ENCODE data around the gene A3GALT2. TPM values are rescaled to one million over a fixed set of nuclear protein-coding genes. Genes with fewer than 3 reads are reported as not detected.
A peak's percentile ranks its signal among the peaks of the same experiment; 100 is the strongest.

The A3GALT2 gene
- total and polyA plus RNA-seq, 9 of the 15 experiments (the other 6 are each of a cell fraction or from before 2014, with no cell fraction given): not detected

DNA sequence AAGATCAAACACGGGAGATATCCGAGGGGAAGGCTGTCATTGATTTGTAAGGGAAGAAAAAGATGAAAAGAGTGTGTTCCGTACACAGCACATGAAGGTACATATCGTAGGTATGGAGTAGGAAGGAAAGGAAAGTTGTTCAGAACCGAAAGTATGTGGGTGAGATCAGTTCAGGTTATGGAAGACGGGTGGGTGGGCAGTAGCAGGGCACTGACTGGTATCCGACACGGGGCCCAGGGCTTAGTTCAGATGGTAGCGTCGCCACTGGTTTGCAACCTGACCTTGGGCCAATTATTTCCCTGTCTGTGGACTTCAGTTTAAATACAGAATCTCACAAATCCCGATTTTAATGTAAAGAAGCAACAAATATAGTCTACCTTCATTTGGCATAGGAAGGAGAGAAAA is 27.8 kb upstream of the A3GALT2 start:
- Histone ChIP-seq H3K4me3 (peak overlapping the region; percentile 71), H3K4me2 (ENCODE audit: insufficient read depth, low read length) (peak overlapping the region; percentile 79), H4K20me1 (replicated peaks; ENCODE audit: control insufficient read depth, insufficient read depth, low read length) (peaks cover 14% of the 10 kb centered on the region), H3K4me1 (replicated peaks in 1 of 2; ENCODE audit: control insufficient read depth in 2 of 2, insufficient read depth in 2 of 2, low read length in 2 of 2) (peaks cover 30 to 34% of the 10 kb centered on the region in 2 experiments), H3K27me3 (ENCODE audit: control insufficient read depth in 2 of 2, insufficient read depth in 2 of 2, low read length in 2 of 2) (no peaks in the 10 kb centered on the region), H3K36me3 (ENCODE audit: control insufficient read depth, insufficient read depth, low read length) (peaks cover 30% of the 10 kb centered on the region; the same call in 2 of the 3 replicates), H3K79me2 (ENCODE audit: control insufficient read depth, insufficient read depth, low read length) (peaks cover 66% of the 10 kb centered on the region), H2AFZ (ENCODE audit: low read depth, low read length) (peak overlapping the region; percentile 27; the same call in 1 of the 2 replicates), H3K9me1 (ENCODE audit: control insufficient read depth, insufficient read depth, low read length) (no peaks in the 10 kb centered on the region), H3K27ac (ENCODE audit: extremely low read depth, low read depth, low read length) (peak overlapping the region; percentile 74), H3K9me3 (replicated peaks; ENCODE audit: control insufficient read depth, insufficient read depth, low read depth, low read length) (no peaks in the 10 kb centered on the region), H3K9ac (ENCODE audit: insufficient read depth in 1 of 2, low read depth in 2 of 2, low read length in 2 of 2) (peak overlapping the region; percentile 76 to 98)
- in situ Hi-C loops (cut with MboI): no loop called here
- no TSS peak for BruUV-seq (replicated peaks)
- ChIA-PET POLR2A (interaction anchor here (1.1 to 1.8 kb wide), 4 partner anchors 9 to 167 kb away, joined by 3 to 13 read pairs (median 4); partner anchors contain the start of gene TRIM62), CTCF (ENCODE audit: low intra/inter-chr PET ratio) (no interaction called here)
- FAIRE-seq (peak; percentile 64), ATAC-seq (no peak), DNase-seq (ENCODE audit: extremely low read depth in 1 of 4, low spot score in 3 of 4) (no peak)
- intact Hi-C loops (cut with micrococcal nuclease): no loop called here
- WGBS (ENCODE audit: insufficient coverage, low coverage, missing lambda C conversion rate): 6% methylated on average over 11 of the region's 11 CpGs
- TF ChIP-seq REST (IDR thresholded peaks at IDR 0.05; ENCODE audit: borderline replicate concordance): no peak
- TF ChIP-seq REST (CRISPR knock-in tag; IDR thresholded peaks at IDR 0.05; ENCODE audit: low read depth): no peak
- TF ChIP-seq CREB5 (CRISPR knock-in tag; IDR thresholded peaks at IDR 0.05): no peak
- TF ChIP-seq POLR2AphosphoS5 (IDR thresholded peaks at IDR 0.05; ENCODE audit: control insufficient read depth, insufficient read depth, low read depth, low read length): no peak
- TF ChIP-seq, protein P1, sequence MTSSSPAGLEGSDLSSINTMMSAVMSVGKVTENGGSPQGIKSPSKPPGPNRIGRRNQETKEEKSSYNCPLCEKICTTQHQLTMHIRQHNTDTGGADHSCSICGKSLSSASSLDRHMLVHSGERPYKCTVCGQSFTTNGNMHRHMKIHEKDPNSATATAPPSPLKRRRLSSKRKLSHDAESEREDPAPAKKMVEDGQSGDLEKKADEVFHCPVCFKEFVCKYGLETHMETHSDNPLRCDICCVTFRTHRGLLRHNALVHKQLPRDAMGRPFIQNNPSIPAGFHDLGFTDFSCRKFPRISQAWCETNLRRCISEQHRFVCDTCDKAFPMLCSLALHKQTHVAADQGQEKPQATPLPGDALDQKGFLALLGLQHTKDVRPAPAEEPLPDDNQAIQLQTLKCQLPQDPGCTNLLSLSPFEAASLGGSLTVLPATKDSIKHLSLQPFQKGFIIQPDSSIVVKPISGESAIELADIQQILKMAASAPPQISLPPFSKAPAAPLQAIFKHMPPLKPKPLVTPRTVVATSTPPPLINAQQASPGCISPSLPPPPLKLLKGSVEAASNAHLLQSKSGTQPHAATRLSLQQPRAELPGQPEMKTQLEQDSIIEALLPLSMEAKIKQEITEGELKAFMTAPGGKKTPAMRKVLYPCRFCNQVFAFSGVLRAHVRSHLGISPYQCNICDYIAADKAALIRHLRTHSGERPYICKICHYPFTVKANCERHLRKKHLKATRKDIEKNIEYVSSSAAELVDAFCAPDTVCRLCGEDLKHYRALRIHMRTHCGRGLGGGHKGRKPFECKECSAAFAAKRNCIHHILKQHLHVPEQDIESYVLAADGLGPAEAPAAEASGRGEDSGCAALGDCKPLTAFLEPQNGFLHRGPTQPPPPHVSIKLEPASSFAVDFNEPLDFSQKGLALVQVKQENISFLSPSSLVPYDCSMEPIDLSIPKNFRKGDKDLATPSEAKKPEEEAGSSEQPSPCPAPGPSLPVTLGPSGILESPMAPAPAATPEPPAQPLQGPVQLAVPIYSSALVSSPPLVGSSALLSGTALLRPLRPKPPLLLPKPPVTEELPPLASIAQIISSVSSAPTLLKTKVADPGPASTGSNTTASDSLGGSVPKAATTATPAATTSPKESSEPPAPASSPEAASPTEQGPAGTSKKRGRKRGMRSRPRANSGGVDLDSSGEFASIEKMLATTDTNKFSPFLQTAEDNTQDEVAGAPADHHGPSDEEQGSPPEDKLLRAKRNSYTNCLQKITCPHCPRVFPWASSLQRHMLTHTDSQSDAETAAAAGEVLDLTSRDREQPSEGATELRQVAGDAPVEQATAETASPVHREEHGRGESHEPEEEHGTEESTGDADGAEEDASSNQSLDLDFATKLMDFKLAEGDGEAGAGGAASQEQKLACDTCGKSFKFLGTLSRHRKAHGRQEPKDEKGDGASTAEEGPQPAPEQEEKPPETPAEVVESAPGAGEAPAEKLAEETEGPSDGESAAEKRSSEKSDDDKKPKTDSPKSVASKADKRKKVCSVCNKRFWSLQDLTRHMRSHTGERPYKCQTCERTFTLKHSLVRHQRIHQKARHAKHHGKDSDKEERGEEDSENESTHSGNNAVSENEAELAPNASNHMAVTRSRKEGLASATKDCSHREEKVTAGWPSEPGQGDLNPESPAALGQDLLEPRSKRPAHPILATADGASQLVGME (CRISPR knock-in tag; IDR thresholded peaks at IDR 0.05): no peak
